H9 (cell line): Measurements from ENCODE around the gene TTLL1. TPM values are rescaled to one million over a fixed set of nuclear protein-coding genes. Genes with fewer than 3 reads are reported as not detected.

Experiments
- DNase-seq: peaks from one replicate; pipeline ENCODE4 v3.0.0-alpha.2; 2017
- H2AFZ ChIP-seq: one replicate; pipeline ENCODE4 v1.6.1; 2013; ENCODE audit warnings: mild to moderate bottlenecking, low read length, control low read depth, moderate library complexity
- H2AK5ac ChIP-seq: 2 replicates; pipeline ENCODE4 v1.6.1; 2013; ENCODE audit warnings: low read length, control low read depth, mixed read lengths; ENCODE audit not compliant: insufficient read length
- H2BK120ac ChIP-seq: one replicate; pipeline ENCODE4 v1.6.1; 2013; ENCODE audit warnings: low read depth, mild to moderate bottlenecking, low read length, control low read depth, inconsistent platforms; ENCODE audit not compliant: poor library complexity, severe bottlenecking
- H2BK12ac ChIP-seq: 2 replicates; pipeline ENCODE4 v1.6.1; 2013; ENCODE audit warnings: low read length, control low read depth, mixed read lengths, low read depth; ENCODE audit not compliant: insufficient read length
- H2BK15ac ChIP-seq: 2 replicates; pipeline ENCODE4 v1.6.1; 2013; ENCODE audit warnings: low read depth, low read length, control low read depth
- H2BK20ac ChIP-seq: one replicate; pipeline ENCODE4 v1.6.1; 2013; ENCODE audit warnings: low read depth, mild to moderate bottlenecking, low read length, control low read depth, inconsistent platforms; ENCODE audit not compliant: poor library complexity, severe bottlenecking
- H2BK5ac ChIP-seq: 2 replicates; pipeline ENCODE4 v1.6.1; 2013; ENCODE audit warnings: low read length, control low read depth, mixed read lengths; ENCODE audit not compliant: insufficient read length
- H3K14ac ChIP-seq: 2 replicates; pipeline ENCODE4 v1.6.1; 2013; ENCODE audit warnings: low read length, control low read depth; ENCODE audit not compliant: insufficient read depth
- H3K18ac ChIP-seq: 2 replicates; pipeline ENCODE4 v1.6.1; 2013; ENCODE audit warnings: low read depth, mild to moderate bottlenecking, mixed read lengths, low read length, control low read depth; ENCODE audit not compliant: insufficient read length
- H3K23ac ChIP-seq: 2 replicates; pipeline ENCODE4 v1.6.1; 2013; ENCODE audit warnings: low read length, control low read depth, mixed read lengths, low read depth; ENCODE audit not compliant: insufficient read length
- H3K23me2 ChIP-seq: 2 replicates; pipeline ENCODE4 v1.6.1; 2013; ENCODE audit warnings: low read depth, mild to moderate bottlenecking, mixed read lengths, low read length, control low read depth; ENCODE audit not compliant: insufficient read length, poor library complexity, severe bottlenecking
- H3K27ac ChIP-seq: 2 replicates; pipeline ENCODE4 v1.5.1; 2013; ENCODE audit warnings: low read length, control low read depth, mixed read lengths, low read depth; ENCODE audit not compliant: insufficient read length
- H3K27me3 ChIP-seq: 2 replicates; pipeline ENCODE4 v1.6.1; 2013; ENCODE audit warnings: low read length, control low read depth, inconsistent platforms; ENCODE audit not compliant: insufficient read depth
- H3K4ac ChIP-seq: 2 replicates; pipeline ENCODE4 v1.6.1; 2013; ENCODE audit warnings: low read depth, mild to moderate bottlenecking, control low read depth, inconsistent platforms, low read length, moderate library complexity
- H3K4me1 ChIP-seq: 2 replicates; pipeline ENCODE4 v1.6.1; 2013; ENCODE audit warnings: low read length, control low read depth, inconsistent platforms; ENCODE audit not compliant: insufficient read depth
- H3K4me2 ChIP-seq: 2 replicates; pipeline ENCODE4 v1.6.1; 2013; ENCODE audit warnings: low read length, control low read depth, mixed read lengths; ENCODE audit not compliant: insufficient read length, insufficient read depth
- H3K56ac ChIP-seq: 2 replicates; pipeline ENCODE4 v1.6.1; 2013; ENCODE audit warnings: low read depth, mild to moderate bottlenecking, mixed read lengths, low read length, control low read depth; ENCODE audit not compliant: insufficient read length
- H3K79me1 ChIP-seq: 2 replicates; pipeline ENCODE4 v1.6.1; 2013; ENCODE audit warnings: low read depth, mild to moderate bottlenecking, moderate library complexity, low read length, control low read depth, inconsistent platforms; ENCODE audit not compliant: insufficient read depth, poor library complexity, severe bottlenecking
- H3K79me2 ChIP-seq: 2 replicates; pipeline ENCODE4 v1.6.1; 2013; ENCODE audit warnings: low read length, control low read depth, inconsistent platforms; ENCODE audit not compliant: insufficient read depth
- H3K9ac ChIP-seq: 2 replicates; pipeline ENCODE4 v1.6.1; 2013; ENCODE audit warnings: low read length, control low read depth, mixed read lengths; ENCODE audit not compliant: insufficient read length; ENCODE audit errors: extremely low read depth
- H3K9me3 ChIP-seq: one replicate; pipeline ENCODE4 v1.6.1; 2013; ENCODE audit warnings: low read depth, low read length, inconsistent platforms; ENCODE audit not compliant: control insufficient read depth
- H3T11ph ChIP-seq: one replicate; pipeline ENCODE4 v1.6.1; 2013; ENCODE audit warnings: mild to moderate bottlenecking, low read length, control low read depth, inconsistent platforms
- H4K20me1 ChIP-seq: one replicate; pipeline ENCODE4 v1.6.1; 2013; ENCODE audit not compliant: control insufficient read depth, insufficient read length, insufficient read depth
- H4K5ac ChIP-seq: 2 replicates; pipeline ENCODE4 v1.6.1; 2013; ENCODE audit warnings: low read depth, mild to moderate bottlenecking, mixed read lengths, low read length, control low read depth; ENCODE audit not compliant: insufficient read length
- H4K8ac ChIP-seq: replicated peaks from 2 replicates; pipeline ENCODE4 v1.6.1; 2013; ENCODE audit warnings: low read length, control low read depth, mixed read lengths, low read depth; ENCODE audit not compliant: insufficient read length
- H4K91ac ChIP-seq: 2 replicates; pipeline ENCODE4 v1.6.1; 2013; ENCODE audit warnings: low read depth, mild to moderate bottlenecking, moderate library complexity, mixed read lengths, low read length, control low read depth; ENCODE audit not compliant: insufficient read length
- H3K27ac Mint-ChIP-seq, 3 experiments: 2 replicates in 2 of 3; 3 replicates in 1 of 3; pipeline ENCODE4 v1.8.0; 2020 to 2021; ENCODE audit warnings: mixed read lengths in 3 of 3, mild to moderate bottlenecking in 1 of 3, moderate library complexity in 1 of 3
- H3K27me3 Mint-ChIP-seq: 2 replicates; pipeline ENCODE4 v1.8.0; 2021; ENCODE audit warnings: low read depth, mild to moderate bottlenecking, moderate library complexity, mixed read lengths
- H3K36me3 Mint-ChIP-seq, 3 experiments: 2 replicates in 2 of 3; 3 replicates in 1 of 3; pipeline ENCODE4 v1.8.0; 2020 to 2021; ENCODE audit warnings: low read depth in 3 of 3, mixed read lengths in 3 of 3; ENCODE audit not compliant: insufficient read depth in 1 of 3
- H3K4me1 Mint-ChIP-seq, 2 experiments: 2 replicates each; pipeline ENCODE4 v1.8.0; 2020; ENCODE audit warnings: mixed read lengths in 2 of 2
- H3K4me3 Mint-ChIP-seq, 2 experiments: 2 replicates in 1 of 2; 3 replicates in 1 of 2; pipeline ENCODE4 v1.8.0; 2020 to 2021; ENCODE audit warnings: mild to moderate bottlenecking in 2 of 2, mixed read lengths in 2 of 2, moderate library complexity in 1 of 2
- H3K9me3 Mint-ChIP-seq, 2 experiments: 2 replicates in 1 of 2; 3 replicates in 1 of 2; pipeline ENCODE4 v1.8.0; 2020; ENCODE audit warnings: mild to moderate bottlenecking in 2 of 2, mixed read lengths in 2 of 2, moderate library complexity in 1 of 2
- WGBS: extraction: QIAGEN DNeasy Blood & Tissue Kit; methylation state at CpG from one replicate; pipeline ENCODE4 v1.1.7; 2013; ENCODE audit warnings: missing lambda C conversion rate, low lambda C conversion rate, mixed read lengths; ENCODE audit not compliant: insufficient read length; ENCODE audit errors: extremely low coverage; 5-methylcytosine and 5-hydroxymethylcytosine counted together
- total RNA-seq: library from RNA; stranded (reverse); gene quantifications from 2 replicates; pipeline ENCODE4 v1.2.1, GENCODE V29; 2021
- TF ChIP-seq, protein P1 (sequence below): fragments of 200-600 bp; sonication (generic); conservative IDR thresholded peaks from 3 replicates; pipeline ENCODE4 v1.8.0; 2021; ENCODE audit warnings: antibody characterized with exemption, mild to moderate bottlenecking

Gene TTLL1
- total RNA-seq, 1 experiment from 2014 or later = 4.1 TPM

DNA sequence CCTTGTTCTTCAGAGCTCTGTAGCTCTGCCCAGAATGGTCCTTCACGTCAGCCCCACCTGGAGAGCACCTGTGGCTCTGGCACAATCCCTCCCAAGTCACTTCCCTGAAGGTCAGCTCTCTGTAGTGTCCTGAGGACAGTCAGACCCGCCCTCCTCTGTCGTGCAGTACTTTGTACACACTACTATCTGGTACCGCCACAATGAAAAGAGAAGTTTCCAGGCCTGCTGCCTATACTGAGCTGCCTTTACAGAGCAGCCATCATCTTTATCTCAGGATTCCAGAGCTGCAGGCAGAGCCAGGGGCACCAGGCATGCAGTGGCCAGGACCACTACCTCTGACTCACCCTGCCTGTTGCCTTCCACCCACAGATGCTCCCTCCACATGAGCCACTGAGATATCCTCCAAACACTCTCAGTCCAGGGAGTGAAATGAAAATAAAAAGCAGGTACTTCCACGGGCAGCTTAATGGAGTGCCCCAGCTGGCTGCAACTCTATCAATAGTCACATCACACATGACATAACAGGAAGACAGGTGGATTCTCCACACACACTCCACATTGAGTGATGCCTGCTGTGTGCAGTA is 81.6 kb downstream of the TTLL1 start:
- Histone ChIP-seq H3K79me1 (peaks cover 3% of the 10 kb centered on the region), H4K91ac (no peak overlapping the region), H3K56ac (no peak overlapping the region), H3K4ac (no peak overlapping the region), H3K23me2 (no peaks in the 10 kb centered on the region), H4K5ac (no peak overlapping the region), H3K14ac (no peak overlapping the region; the same call in 1 of the 2 replicates), H3K9me3 (no peaks in the 10 kb centered on the region), H2BK20ac (no peak overlapping the region), H3K18ac (no peak overlapping the region), H3K9ac (no peak overlapping the region), H4K8ac (no peak overlapping the region), H2AFZ (no peak overlapping the region), H3T11ph (no peak overlapping the region), H3K4me2 (no peak overlapping the region), H2BK5ac (no peak overlapping the region), H3K23ac (no peak overlapping the region), H2AK5ac (no peak overlapping the region), H3K79me2 (peaks cover 48% of the 10 kb centered on the region; the same call in 1 of the 2 replicates), H3K4me1 (peaks cover 5% of the 10 kb centered on the region; the same call in 1 of the 2 replicates), H2BK12ac (no peak overlapping the region), H2BK120ac (no peak overlapping the region), H3K27ac (no peak overlapping the region), H3K27me3 (no peaks in the 10 kb centered on the region), H4K20me1 (no peaks in the 10 kb centered on the region), H2BK15ac (no peak overlapping the region)
- H3K27ac Mint-ChIP-seq = peak overlapping the region in 2 of 3 experiments; percentile 72 to 76; a peak in 1 of 7 replicates
- no CpG with 5 or more reads among the region's 5 CpGs for WGBS
- H3K4me1 Mint-ChIP-seq = peaks cover 58 to 59% of the 10 kb centered on the region in 2 experiments
- no peak overlapping the region; a peak in 2 of 5 replicates for H3K4me3 Mint-ChIP-seq
- DNase-seq = no peak
- H3K9me3 Mint-ChIP-seq = no peaks in the 10 kb centered on the region
- H3K36me3 Mint-ChIP-seq = peaks cover 3 to 9% (median 4%) of the 10 kb centered on the region in 3 experiments; a peak in 6 of 7 replicates
- TF ChIP-seq, protein P1, sequence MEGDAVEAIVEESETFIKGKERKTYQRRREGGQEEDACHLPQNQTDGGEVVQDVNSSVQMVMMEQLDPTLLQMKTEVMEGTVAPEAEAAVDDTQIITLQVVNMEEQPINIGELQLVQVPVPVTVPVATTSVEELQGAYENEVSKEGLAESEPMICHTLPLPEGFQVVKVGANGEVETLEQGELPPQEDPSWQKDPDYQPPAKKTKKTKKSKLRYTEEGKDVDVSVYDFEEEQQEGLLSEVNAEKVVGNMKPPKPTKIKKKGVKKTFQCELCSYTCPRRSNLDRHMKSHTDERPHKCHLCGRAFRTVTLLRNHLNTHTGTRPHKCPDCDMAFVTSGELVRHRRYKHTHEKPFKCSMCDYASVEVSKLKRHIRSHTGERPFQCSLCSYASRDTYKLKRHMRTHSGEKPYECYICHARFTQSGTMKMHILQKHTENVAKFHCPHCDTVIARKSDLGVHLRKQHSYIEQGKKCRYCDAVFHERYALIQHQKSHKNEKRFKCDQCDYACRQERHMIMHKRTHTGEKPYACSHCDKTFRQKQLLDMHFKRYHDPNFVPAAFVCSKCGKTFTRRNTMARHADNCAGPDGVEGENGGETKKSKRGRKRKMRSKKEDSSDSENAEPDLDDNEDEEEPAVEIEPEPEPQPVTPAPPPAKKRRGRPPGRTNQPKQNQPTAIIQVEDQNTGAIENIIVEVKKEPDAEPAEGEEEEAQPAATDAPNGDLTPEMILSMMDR = no peak
- H3K27me3 Mint-ChIP-seq = no peaks in the 10 kb centered on the region
